A673 (cell line): ENCODE data around the gene CTSC. TPM values are rescaled to one million over a fixed set of nuclear protein-coding genes. Genes with fewer than 3 reads are reported as not detected.
A peak's percentile ranks its signal among the peaks of the same experiment; 100 is the strongest.

Experiments used
- BruUV-seq: library from RNA; stranded (reverse); fragments of 400-500 nt; replicated peaks from 2 replicates; lab custom pipeline; 2021; lab: Mats Ljungman, UMichigan
- CTCF ChIA-PET: fragments of 300-600 bp; sonication (Branson Sonifier 250); formaldehyde crosslinking; loops from one replicate; lab custom pipeline; 2022; ENCODE audit warnings: antibody characterized with exemption; lab: Charles Lee
- POLR2A ChIA-PET: fragments of 300-600 bp; sonication (Branson Sonifier 250); formaldehyde crosslinking; loops from one replicate; lab custom pipeline; 2022; ENCODE audit warnings: antibody characterized with exemption; ENCODE audit not compliant: low non-redundant PET; lab: Charles Lee
- DNase-seq: peaks from one replicate; pipeline ENCODE4 v3.0.0-alpha.2; 2015; ENCODE audit warnings: low spot score
- H3K27ac ChIP-seq: fragments of 200-600 bp; sonication (generic); 2 replicates; pipeline ENCODE4 v1.5.1; 2016; ENCODE audit warnings: mixed run types, low read depth, mild to moderate bottlenecking, mixed read lengths, antibody characterized with exemption, low read length; ENCODE audit not compliant: poor library complexity, severe bottlenecking
- H3K27me3 ChIP-seq: fragments of 200-600 bp; sonication (generic); replicated peaks from 2 replicates; pipeline ENCODE4 v1.6.1; 2017; ENCODE audit warnings: mixed run types, low read depth, mild to moderate bottlenecking, mixed read lengths, antibody characterized with exemption, low read length; ENCODE audit not compliant: insufficient read depth, poor library complexity
- H3K36me3 ChIP-seq: fragments of 200-600 bp; sonication (generic); 2 replicates; pipeline ENCODE4 v1.6.1; 2016; ENCODE audit warnings: mixed run types, mild to moderate bottlenecking, mixed read lengths, antibody characterized with exemption, low read length; ENCODE audit not compliant: insufficient read depth, poor library complexity, severe bottlenecking
- H3K4me1 ChIP-seq: fragments of 200-600 bp; sonication (generic); 2 replicates; pipeline ENCODE4 v1.6.1; 2017; ENCODE audit warnings: mixed run types, mild to moderate bottlenecking, mixed read lengths, antibody characterized with exemption, low read length; ENCODE audit not compliant: insufficient read depth, poor library complexity, severe bottlenecking
- H3K4me3 ChIP-seq: fragments of 200-600 bp; sonication (generic); 2 replicates; pipeline ENCODE4 v1.5.1; 2016; ENCODE audit warnings: low read depth, mixed run types, mild to moderate bottlenecking, mixed read lengths, low read length; ENCODE audit not compliant: poor library complexity, severe bottlenecking
- H3K9me3 ChIP-seq: fragments of 200-600 bp; sonication (generic); 2 replicates; pipeline ENCODE4 v1.6.1; 2016; ENCODE audit warnings: mixed run types, low read depth, mild to moderate bottlenecking, mixed read lengths, antibody characterized with exemption, low read length; ENCODE audit not compliant: poor library complexity, severe bottlenecking
- EZH2 ChIP-seq: fragments of 200-600 bp; sonication (generic); IDR thresholded peaks from 2 replicates; pipeline ENCODE4 v1.6.1; 2017; ENCODE audit warnings: borderline replicate concordance, low read depth, mild to moderate bottlenecking, mixed read lengths, antibody characterized with exemption, low read length; ENCODE audit not compliant: poor library complexity, severe bottlenecking
- intact Hi-C: fragments of 100-400 bp; cut with micrococcal nuclease; formaldehyde crosslinking; loops from one replicate; pipeline ENCODE4 v1.10.0; 2022; ENCODE audit not compliant: unreplicated experiment
- total RNA-seq: library from RNA; stranded (reverse); gene quantifications from 2 replicates; pipeline ENCODE4 v1.2.3, GENCODE V29; 2021
- TF ChIP-seq, protein P1 (sequence below): fragments of 300-800, 200-600 bp; sonication (generic); conservative IDR thresholded peaks from 2 replicates; pipeline ENCODE4 v1.5.1; 2017; ENCODE audit warnings: low read depth, mild to moderate bottlenecking, antibody characterized with exemption, low read length, moderate library complexity, mixed read lengths

Gene CTSC
- total RNA-seq, 1 experiment from 2014 or later, result 116 TPM

DNA sequence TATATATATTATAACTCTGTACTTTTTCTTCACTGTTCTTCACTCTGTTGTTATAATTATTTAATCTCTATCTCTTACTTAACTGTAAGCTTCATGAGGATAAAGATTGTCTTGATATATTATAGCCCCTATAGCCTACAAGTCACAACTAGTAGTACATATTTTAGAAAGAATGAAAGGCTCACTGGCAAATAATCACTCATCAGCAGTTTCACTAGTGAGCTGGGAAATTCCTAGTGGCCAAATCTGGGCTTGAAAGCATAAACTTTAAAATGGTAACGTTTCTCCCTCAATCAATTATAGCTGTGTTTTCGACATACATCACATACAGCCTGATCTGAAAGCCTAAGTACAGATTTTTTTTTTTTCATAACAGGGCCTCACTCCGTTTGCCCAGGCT is 42.5 kb downstream of the CTSC start:
- peaks cover 15% of the 10 kb centered on the region for H3K4me1 ChIP-seq
- ChIA-PET POLR2A (no interaction called here), CTCF (no interaction called here)
- no peak for DNase-seq
- intact Hi-C loops, result no loop called here
- no TSS peak for BruUV-seq
- H3K27ac ChIP-seq, result no peak overlapping the region
- H3K9me3 ChIP-seq, result no peaks in the 10 kb centered on the region
- H3K4me3 ChIP-seq, result no peak overlapping the region
- TF ChIP-seq EZH2, result no peak
- TF ChIP-seq, protein P1, sequence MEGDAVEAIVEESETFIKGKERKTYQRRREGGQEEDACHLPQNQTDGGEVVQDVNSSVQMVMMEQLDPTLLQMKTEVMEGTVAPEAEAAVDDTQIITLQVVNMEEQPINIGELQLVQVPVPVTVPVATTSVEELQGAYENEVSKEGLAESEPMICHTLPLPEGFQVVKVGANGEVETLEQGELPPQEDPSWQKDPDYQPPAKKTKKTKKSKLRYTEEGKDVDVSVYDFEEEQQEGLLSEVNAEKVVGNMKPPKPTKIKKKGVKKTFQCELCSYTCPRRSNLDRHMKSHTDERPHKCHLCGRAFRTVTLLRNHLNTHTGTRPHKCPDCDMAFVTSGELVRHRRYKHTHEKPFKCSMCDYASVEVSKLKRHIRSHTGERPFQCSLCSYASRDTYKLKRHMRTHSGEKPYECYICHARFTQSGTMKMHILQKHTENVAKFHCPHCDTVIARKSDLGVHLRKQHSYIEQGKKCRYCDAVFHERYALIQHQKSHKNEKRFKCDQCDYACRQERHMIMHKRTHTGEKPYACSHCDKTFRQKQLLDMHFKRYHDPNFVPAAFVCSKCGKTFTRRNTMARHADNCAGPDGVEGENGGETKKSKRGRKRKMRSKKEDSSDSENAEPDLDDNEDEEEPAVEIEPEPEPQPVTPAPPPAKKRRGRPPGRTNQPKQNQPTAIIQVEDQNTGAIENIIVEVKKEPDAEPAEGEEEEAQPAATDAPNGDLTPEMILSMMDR, result no peak
- H3K27me3 ChIP-seq, result no peaks in the 10 kb centered on the region
- H3K36me3 ChIP-seq, result peaks cover 4% of the 10 kb centered on the region

DNA sequence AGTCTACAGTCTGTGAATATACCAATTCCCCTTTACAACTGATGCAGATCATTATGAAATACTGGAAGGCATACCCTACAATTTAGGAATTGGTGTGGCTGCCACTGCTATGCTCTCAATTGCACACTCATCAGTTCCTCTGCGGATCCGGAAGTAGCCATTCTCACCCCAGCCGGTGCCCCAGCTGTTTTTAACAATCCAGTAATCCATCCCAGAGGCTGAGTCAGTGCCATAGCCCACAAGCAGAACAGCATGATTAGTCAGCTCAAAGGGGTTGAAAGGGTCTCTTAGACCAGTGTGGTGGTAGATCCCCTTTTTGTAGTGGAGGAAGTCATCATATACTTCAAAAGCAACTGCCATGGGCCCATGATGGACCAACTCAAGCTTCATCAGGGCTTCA is 43.6 kb downstream of the CTSC start:
- POLR2A ChIA-PET, result no interaction called here
- intact Hi-C loops, result no loop called here
- no peak for DNase-seq

DNA sequence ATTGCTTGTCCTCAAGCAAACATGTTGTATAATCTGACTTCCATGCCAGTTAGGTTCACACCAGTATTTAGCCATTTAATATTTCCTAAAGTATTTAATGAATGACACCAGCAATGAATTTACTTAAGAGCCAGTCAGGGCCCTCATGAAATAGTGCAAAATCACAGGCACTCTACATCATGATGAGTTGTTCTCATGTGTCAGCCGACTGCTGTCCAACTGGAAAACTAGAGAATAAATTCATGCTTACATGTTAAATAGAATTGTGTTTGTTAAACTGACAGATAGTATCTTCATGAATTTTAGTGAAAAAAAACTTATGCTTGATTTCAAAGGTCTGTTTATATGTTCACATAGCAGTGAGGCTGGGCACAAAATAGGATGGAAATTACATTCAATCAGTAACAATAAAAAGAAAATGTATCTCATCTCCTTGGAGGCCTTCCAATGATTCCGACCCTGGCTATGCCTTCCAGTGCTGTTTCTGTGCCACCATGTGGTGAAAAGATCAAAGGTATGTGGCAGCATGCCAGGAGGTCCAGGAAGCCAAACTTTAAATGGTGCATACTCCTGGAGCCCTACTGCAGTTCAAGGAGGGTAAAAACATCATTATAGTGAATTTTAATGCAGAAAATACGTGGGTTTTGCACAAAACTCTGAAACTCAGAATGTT is 45.2 kb downstream of the CTSC start:
- TF ChIP-seq, protein P1, result peak; percentile 30; the same call in 1 of the 2 replicates
- TF ChIP-seq EZH2, result no peak
- Histone ChIP-seq H3K4me1 (no peaks in the 10 kb centered on the region), H3K27me3 (no peaks in the 10 kb centered on the region), H3K9me3 (no peaks in the 10 kb centered on the region), H3K36me3 (peaks cover 4% of the 10 kb centered on the region), H3K4me3 (no peak overlapping the region), H3K27ac (no peak overlapping the region)
- ChIA-PET POLR2A (no interaction called here), CTCF (no interaction called here)
- BruUV-seq, result no TSS peak
- peak; percentile 71 for DNase-seq
- intact Hi-C loops, result no loop called here

More for the DNA sequence above, 43.6 kb downstream of the CTSC start:
- Histone ChIP-seq H3K9me3 (no peaks in the 10 kb centered on the region), H3K4me3 (no peak overlapping the region), H3K36me3 (peaks cover 4% of the 10 kb centered on the region), H3K4me1 (peaks cover 5% of the 10 kb centered on the region), H3K27me3 (no peaks in the 10 kb centered on the region), H3K27ac (no peak overlapping the region)
- CTCF ChIA-PET, result no interaction called here
- TF ChIP-seq, protein P1, result no peak
- TF ChIP-seq EZH2, result no peak
- TSS peak; percentile 64 for BruUV-seq
